ENCODE data around the gene AHNAK.

AHNAK gene

GRCh38 chr11:62466444-62466843 lies 80.2 kb downstream of the AHNAK start (continued):
- TF ChIP-seq, protein P1, sequence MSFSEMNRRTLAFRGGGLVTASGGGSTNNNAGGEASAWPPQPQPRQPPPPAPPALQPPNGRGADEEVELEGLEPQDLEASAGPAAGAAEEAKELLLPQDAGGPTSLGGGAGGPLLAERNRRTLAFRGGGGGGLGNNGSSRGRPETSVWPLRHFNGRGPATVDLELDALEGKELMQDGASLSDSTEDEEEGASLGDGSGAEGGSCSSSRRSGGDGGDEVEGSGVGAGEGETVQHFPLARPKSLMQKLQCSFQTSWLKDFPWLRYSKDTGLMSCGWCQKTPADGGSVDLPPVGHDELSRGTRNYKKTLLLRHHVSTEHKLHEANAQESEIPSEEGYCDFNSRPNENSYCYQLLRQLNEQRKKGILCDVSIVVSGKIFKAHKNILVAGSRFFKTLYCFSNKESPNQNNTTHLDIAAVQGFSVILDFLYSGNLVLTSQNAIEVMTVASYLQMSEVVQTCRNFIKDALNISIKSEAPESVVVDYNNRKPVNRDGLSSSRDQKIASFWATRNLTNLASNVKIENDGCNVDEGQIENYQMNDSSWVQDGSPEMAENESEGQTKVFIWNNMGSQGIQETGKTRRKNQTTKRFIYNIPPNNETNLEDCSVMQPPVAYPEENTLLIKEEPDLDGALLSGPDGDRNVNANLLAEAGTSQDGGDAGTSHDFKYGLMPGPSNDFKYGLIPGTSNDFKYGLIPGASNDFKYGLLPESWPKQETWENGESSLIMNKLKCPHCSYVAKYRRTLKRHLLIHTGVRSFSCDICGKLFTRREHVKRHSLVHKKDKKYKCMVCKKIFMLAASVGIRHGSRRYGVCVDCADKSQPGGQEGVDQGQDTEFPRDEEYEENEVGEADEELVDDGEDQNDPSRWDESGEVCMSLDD (tag by site-specific recombination; IDR thresholded peaks at IDR 0.05), result no peak
- no peak for TF ChIP-seq FEZF1 (tag by site-specific recombination; IDR thresholded peaks at IDR 0.05)
- TF ChIP-seq ZNF311 (tag by site-specific recombination; IDR thresholded peaks at IDR 0.05; ENCODE audit: borderline replicate concordance), result no peak
- TF ChIP-seq ZNF426 (tag by site-specific recombination; IDR thresholded peaks at IDR 0.05), result no peak
- no peak for TF ChIP-seq SALL2 (tag by site-specific recombination; IDR thresholded peaks at IDR 0.05; ENCODE audit: borderline replicate concordance)
- TF ChIP-seq ZNF747 (tag by site-specific recombination; IDR thresholded peaks at IDR 0.05), result no peak
- no peak for TF ChIP-seq ZNF624 (tag by site-specific recombination; IDR thresholded peaks at IDR 0.05)
- no peak for TF ChIP-seq PRDM2 (tag by site-specific recombination; IDR thresholded peaks at IDR 0.05; ENCODE audit: borderline replicate concordance)
- TF ChIP-seq ZNF548 (tag by site-specific recombination; IDR thresholded peaks at IDR 0.05), result no peak

GRCh38 chr11:62464655-62465054 lies 82.0 kb downstream of the AHNAK start:
- Histone ChIP-seq H3K27ac (ENCODE audit: extremely low read depth, low read depth, low read length) (no peak overlapping the region), H3K4me1 (ENCODE audit: control insufficient read depth, insufficient read depth, low read length) (no peaks in the 10 kb centered on the region), H3K36me3 (ENCODE audit: control insufficient read depth in 2 of 2, insufficient read depth in 1 of 2, low read length in 2 of 2) (no peaks in the 10 kb centered on the region), H3K4me3 (ENCODE audit: low read depth, low read length) (no peak overlapping the region), H3K9me3 (ENCODE audit: control insufficient read depth, insufficient read depth, low read depth, low read length) (no peaks in the 10 kb centered on the region)
- ChIA-PET CTCF (interaction anchor here (1.1 kb wide), 1 partner anchor 40 kb away, joined by 3 read pairs; no protein-coding TSS in a partner anchor), POLR2A (no interaction called here)
- TF ChIP-seq ZNF157 (tag by site-specific recombination; IDR thresholded peaks at IDR 0.05) (no peak), ZSCAN23 (tag by site-specific recombination; IDR thresholded peaks at IDR 0.05) (no peak), ZNF175 (tag by site-specific recombination; IDR thresholded peaks at IDR 0.05) (no peak), GLI2 (tag by site-specific recombination; IDR thresholded peaks at IDR 0.05; ENCODE audit: borderline replicate concordance, low read depth) (no peak), SCRT2 (tag by site-specific recombination; IDR thresholded peaks at IDR 0.05) (no peak), ZNF76 (tag by site-specific recombination; IDR thresholded peaks at IDR 0.05; ENCODE audit: borderline replicate concordance, low read depth) (no peak), ZFP37 (tag by site-specific recombination; IDR thresholded peaks at IDR 0.05) (no peak), ZNF221 (tag by site-specific recombination; IDR thresholded peaks at IDR 0.05; ENCODE audit: borderline replicate concordance) (no peak), ZNF544 (tag by site-specific recombination; IDR thresholded peaks at IDR 0.05) (no peak), ZNF155 (tag by site-specific recombination; IDR thresholded peaks at IDR 0.05) (no peak), GFI1B (tag by site-specific recombination; IDR thresholded peaks at IDR 0.05) (no peak), PRDM1 (tag by site-specific recombination; IDR thresholded peaks at IDR 0.05) (no peak), ZNF19 (tag by site-specific recombination; IDR thresholded peaks at IDR 0.05; ENCODE audit: low read depth) (no peak)
- TF ChIP-seq, protein P2, sequence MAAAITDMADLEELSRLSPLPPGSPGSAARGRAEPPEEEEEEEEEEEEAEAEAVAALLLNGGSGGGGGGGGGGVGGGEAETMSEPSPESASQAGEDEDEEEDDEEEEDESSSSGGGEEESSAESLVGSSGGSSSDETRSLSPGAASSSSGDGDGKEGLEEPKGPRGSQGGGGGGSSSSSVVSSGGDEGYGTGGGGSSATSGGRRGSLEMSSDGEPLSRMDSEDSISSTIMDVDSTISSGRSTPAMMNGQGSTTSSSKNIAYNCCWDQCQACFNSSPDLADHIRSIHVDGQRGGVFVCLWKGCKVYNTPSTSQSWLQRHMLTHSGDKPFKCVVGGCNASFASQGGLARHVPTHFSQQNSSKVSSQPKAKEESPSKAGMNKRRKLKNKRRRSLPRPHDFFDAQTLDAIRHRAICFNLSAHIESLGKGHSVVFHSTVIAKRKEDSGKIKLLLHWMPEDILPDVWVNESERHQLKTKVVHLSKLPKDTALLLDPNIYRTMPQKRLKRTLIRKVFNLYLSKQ (tag by site-specific recombination; IDR thresholded peaks at IDR 0.05; ENCODE audit: borderline replicate concordance), result no peak
- TF ChIP-seq, protein P3, sequence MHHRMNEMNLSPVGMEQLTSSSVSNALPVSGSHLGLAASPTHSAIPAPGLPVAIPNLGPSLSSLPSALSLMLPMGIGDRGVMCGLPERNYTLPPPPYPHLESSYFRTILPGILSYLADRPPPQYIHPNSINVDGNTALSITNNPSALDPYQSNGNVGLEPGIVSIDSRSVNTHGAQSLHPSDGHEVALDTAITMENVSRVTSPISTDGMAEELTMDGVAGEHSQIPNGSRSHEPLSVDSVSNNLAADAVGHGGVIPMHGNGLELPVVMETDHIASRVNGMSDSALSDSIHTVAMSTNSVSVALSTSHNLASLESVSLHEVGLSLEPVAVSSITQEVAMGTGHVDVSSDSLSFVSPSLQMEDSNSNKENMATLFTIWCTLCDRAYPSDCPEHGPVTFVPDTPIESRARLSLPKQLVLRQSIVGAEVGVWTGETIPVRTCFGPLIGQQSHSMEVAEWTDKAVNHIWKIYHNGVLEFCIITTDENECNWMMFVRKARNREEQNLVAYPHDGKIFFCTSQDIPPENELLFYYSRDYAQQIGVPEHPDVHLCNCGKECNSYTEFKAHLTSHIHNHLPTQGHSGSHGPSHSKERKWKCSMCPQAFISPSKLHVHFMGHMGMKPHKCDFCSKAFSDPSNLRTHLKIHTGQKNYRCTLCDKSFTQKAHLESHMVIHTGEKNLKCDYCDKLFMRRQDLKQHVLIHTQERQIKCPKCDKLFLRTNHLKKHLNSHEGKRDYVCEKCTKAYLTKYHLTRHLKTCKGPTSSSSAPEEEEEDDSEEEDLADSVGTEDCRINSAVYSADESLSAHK (tag by site-specific recombination; IDR thresholded peaks at IDR 0.05), result no peak

Data from HEK293 (cell line).